OCI-LY3 (cell line): ENCODE data around the gene PTPRM.
"Not testable (repeated sequence)": the region's sequence is repeated elsewhere in the genome, so short reads cannot be mapped to it uniquely, and the experiment has no call there.

Experiments
- EZH2phosphoT487 ChIP-seq: fragments of 200-600 bp; shearing (Covaris generic); IDR thresholded peaks from 2 replicates; pipeline ENCODE4 v1.6.1; 2018; ENCODE audit warnings: antibody characterized with exemption, mixed run types, low read depth
- TF ChIP-seq, protein P1 (sequence below): fragments of 200-600, 300-600 bp; sonication (generic); IDR thresholded peaks from 2 replicates; pipeline ENCODE4 v1.5.1; 2014; ENCODE audit warnings: antibody characterized with exemption, low read length, low read depth

DNA sequence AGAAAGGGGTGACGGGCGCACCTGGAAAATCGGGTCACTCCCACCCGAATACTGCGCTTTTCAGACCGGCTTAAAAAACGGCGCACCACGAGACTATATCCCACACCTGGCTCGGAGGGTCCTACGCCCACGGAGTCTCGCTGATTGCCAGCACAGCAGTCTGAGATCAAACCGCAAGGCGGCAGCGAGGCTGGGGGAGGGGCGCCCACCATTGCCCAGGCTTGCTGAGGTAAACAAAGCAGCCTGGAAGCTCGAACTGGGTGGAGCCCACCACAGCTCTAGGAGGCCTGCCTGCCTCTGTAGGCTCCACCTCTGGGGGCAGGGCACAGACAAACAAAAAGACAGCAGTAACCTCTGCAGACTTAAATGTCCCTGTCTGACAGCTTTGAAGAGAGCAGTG lies 399.6 kb downstream of the PTPRM start:
- TF ChIP-seq, protein P1, sequence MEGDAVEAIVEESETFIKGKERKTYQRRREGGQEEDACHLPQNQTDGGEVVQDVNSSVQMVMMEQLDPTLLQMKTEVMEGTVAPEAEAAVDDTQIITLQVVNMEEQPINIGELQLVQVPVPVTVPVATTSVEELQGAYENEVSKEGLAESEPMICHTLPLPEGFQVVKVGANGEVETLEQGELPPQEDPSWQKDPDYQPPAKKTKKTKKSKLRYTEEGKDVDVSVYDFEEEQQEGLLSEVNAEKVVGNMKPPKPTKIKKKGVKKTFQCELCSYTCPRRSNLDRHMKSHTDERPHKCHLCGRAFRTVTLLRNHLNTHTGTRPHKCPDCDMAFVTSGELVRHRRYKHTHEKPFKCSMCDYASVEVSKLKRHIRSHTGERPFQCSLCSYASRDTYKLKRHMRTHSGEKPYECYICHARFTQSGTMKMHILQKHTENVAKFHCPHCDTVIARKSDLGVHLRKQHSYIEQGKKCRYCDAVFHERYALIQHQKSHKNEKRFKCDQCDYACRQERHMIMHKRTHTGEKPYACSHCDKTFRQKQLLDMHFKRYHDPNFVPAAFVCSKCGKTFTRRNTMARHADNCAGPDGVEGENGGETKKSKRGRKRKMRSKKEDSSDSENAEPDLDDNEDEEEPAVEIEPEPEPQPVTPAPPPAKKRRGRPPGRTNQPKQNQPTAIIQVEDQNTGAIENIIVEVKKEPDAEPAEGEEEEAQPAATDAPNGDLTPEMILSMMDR, result not testable (repeated sequence)
- TF ChIP-seq EZH2phosphoT487, result not testable (repeated sequence)
